Measurements from ENCODE around the gene QRFP. TPM values are rescaled to one million over a fixed set of nuclear protein-coding genes. Genes with fewer than 3 reads are reported as not detected.

Gene QRFP
- total RNA-seq, 1 experiment from 2014 or later, result not detected

DNA sequence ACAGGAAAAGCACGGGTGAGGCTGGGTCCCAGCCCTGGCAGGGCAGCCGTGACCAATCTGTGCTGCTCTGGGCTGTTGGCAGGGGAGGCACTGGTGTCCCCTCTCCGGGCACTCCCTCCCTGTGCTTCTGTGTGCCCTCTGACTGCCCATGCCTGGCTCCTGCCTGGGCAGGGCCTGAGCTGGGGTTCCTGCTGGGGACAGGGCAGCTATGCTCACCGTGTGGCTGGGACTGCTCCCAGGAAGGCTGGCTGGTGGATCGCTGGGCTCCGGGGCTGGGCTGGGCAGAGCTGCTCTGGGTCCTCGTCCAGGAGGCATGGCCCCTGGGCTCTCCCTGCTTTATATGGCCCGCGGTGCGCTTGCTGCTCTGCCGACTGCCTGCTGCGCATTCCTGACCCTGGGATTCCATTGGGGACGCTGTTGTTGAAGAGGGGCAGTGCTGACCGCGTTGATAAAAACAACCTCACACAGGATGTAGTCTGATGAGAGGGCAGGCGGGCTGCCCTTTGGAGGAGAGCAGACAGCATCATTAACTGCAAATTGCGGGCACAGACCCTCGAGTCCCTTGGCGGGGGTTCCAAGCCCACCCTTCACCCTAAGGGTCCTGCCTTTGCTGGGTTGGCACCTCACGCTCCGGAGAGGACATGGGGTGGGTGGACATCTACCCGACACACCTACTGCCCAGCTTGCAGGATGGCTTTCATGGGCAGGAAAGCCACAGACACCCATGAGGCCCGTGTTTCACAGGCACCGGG lies 955 bp downstream of the QRFP start:
- Histone ChIP-seq H2BK5ac (ENCODE audit: insufficient read length, low read length) (no peak overlapping the region), H4K91ac (ENCODE audit: insufficient read length, low read depth, low read length) (no peak overlapping the region), H3K4me1 (ENCODE audit: insufficient read depth, low read length) (no peaks in the 10 kb centered on the region), H3K23me2 (ENCODE audit: insufficient read length, low read depth, low read length, poor library complexity, severe bottlenecking) (no peaks in the 10 kb centered on the region), H4K20me1 (ENCODE audit: control insufficient read depth, insufficient read depth, insufficient read length) (no peaks in the 10 kb centered on the region), H3K23ac (ENCODE audit: insufficient read length, low read depth, low read length) (no peak overlapping the region), H3K27me3 (ENCODE audit: insufficient read depth, low read length) (no peaks in the 10 kb centered on the region), H3K79me1 (ENCODE audit: insufficient read depth, low read depth, low read length, poor library complexity, severe bottlenecking) (no peaks in the 10 kb centered on the region), H2AK5ac (ENCODE audit: insufficient read length, low read length) (no peak overlapping the region), H3K9me3 (ENCODE audit: control insufficient read depth, low read depth, low read length) (no peaks in the 10 kb centered on the region), H2BK120ac (ENCODE audit: low read depth, low read length, poor library complexity, severe bottlenecking) (no peak overlapping the region), H2BK12ac (ENCODE audit: insufficient read length, low read depth, low read length) (no peak overlapping the region), H3K4me2 (ENCODE audit: insufficient read depth, insufficient read length, low read length) (no peak overlapping the region), H2BK20ac (ENCODE audit: low read depth, low read length, poor library complexity, severe bottlenecking) (no peak overlapping the region), H3K14ac (ENCODE audit: insufficient read depth, low read length) (no peak overlapping the region; the same call in 1 of the 2 replicates), H4K8ac (replicated peaks; ENCODE audit: insufficient read length, low read depth, low read length) (no peak overlapping the region), H3K56ac (ENCODE audit: insufficient read length, low read depth, low read length) (no peak overlapping the region), H3K27ac (ENCODE audit: insufficient read length, low read depth, low read length) (no peak overlapping the region), H3K79me2 (ENCODE audit: insufficient read depth, low read length) (no peaks in the 10 kb centered on the region), H3K18ac (ENCODE audit: insufficient read length, low read depth, low read length) (no peak overlapping the region), H3K4ac (ENCODE audit: low read depth, low read length) (no peak overlapping the region), H3T11ph (ENCODE audit: low read length) (no peak overlapping the region), H3K9ac (ENCODE audit: extremely low read depth, insufficient read length, low read length) (no peak overlapping the region), H2AFZ (ENCODE audit: low read length) (no peak overlapping the region), H2BK15ac (ENCODE audit: low read depth, low read length) (no peak overlapping the region), H4K5ac (ENCODE audit: insufficient read length, low read depth, low read length) (no peak overlapping the region)
- peak overlapping the region in 1 of 3 experiments; percentile 72; a peak in 2 of 7 replicates for H3K27ac Mint-ChIP-seq
- DNase-seq, result no peak
- peaks cover 2 to 9% of the 10 kb centered on the region in 2 experiments; a peak in 1 of 4 replicates for H3K4me1 Mint-ChIP-seq
- H3K36me3 Mint-ChIP-seq (ENCODE audit: insufficient read depth in 1 of 3, low read depth in 3 of 3), result peaks cover 0 to 15% (median 0%) of the 10 kb centered on the region in 3 experiments; a peak in 4 of 7 replicates
- no CpG with 5 or more reads among the region's 24 CpGs for WGBS (ENCODE audit: extremely low coverage, insufficient read length, low lambda C conversion rate)
- H3K27me3 Mint-ChIP-seq (ENCODE audit: low read depth), result peaks cover 3% of the 10 kb centered on the region; the same call in 1 of the 2 replicates
- H3K4me3 Mint-ChIP-seq, result no peak overlapping the region
- no peak for TF ChIP-seq CTCF (conservative IDR thresholded peaks at IDR 0.05)
- H3K9me3 Mint-ChIP-seq, result no peaks in the 10 kb centered on the region; a peak in 1 of 5 replicates
